ENCODE data around the gene LEFTY1. TPM values are rescaled to one million over a fixed set of nuclear protein-coding genes. Genes with fewer than 3 reads are reported as not detected.

Gene LEFTY1
- total RNA-seq, 2 experiments from 2014 or later = 0.09 to 1.0 TPM

- Histone ChIP-seq H3K36me3 (ENCODE audit: insufficient read depth, low read length) (no peaks in the 10 kb centered on the region), H3K27ac (ENCODE audit: low read depth, low read length, poor library complexity, severe bottlenecking) (no peak overlapping the region), H3K4me3 (ENCODE audit: low read depth, low read length, poor library complexity, severe bottlenecking) (no peak overlapping the region), H3K79me2 (ENCODE audit: insufficient read depth, low read depth, low read length) (no peaks in the 10 kb centered on the region), H3K9me2 (ENCODE audit: insufficient read depth, low read length) (no peaks in the 10 kb centered on the region), H3K4me1 (ENCODE audit: insufficient read depth, low read length, poor library complexity, severe bottlenecking) (peaks cover 25% of the 10 kb centered on the region), H2AFZ (ENCODE audit: low read length) (no peak overlapping the region), H4K20me1 (ENCODE audit: insufficient read depth, low read length) (no peaks in the 10 kb centered on the region), H3K9me3 (ENCODE audit: low read length) (no peaks in the 10 kb centered on the region), H3K4me2 (ENCODE audit: low read length) (no peak overlapping the region)
- no peak for TF ChIP-seq EZH2phosphoT487 (IDR thresholded peaks at IDR 0.05; ENCODE audit: borderline replicate concordance, low read depth, low read length)
- no peak for TF ChIP-seq CTCF (conservative IDR thresholded peaks at IDR 0.05; ENCODE audit: low read length)
- CTCF ChIA-PET (ENCODE audit: unreplicated experiment) = interaction anchor here (0.6 kb wide), 1 partner anchor 159 kb away, joined by 4 read pairs; no protein-coding TSS in a partner anchor
- no peak for DNase-seq (ENCODE audit: low spot score)
- POLR2A ChIA-PET = interaction anchor here (0.6 to 1.7 kb wide), 2 partner anchors 9 to 354 kb away, joined by 5 read pairs; no protein-coding TSS in a partner anchor
- BruUV-seq (replicated peaks) = no TSS peak
- intact Hi-C loops (cut with micrococcal nuclease; ENCODE audit: unreplicated experiment) = no loop called here
Measured at GRCh38 chr1:225906467-225906866, 17.5 kb upstream of the LEFTY1 start.

GRCh38 chr1:225903623-225904022 lies 14.7 kb upstream of the LEFTY1 start:
- POLR2A ChIA-PET = interaction anchor here (0.7 to 1.1 kb wide), 5 partner anchors 31 to 530 kb away, joined by 3 to 4 read pairs (median 3); no protein-coding TSS in a partner anchor
- no TSS peak for BruUV-seq (replicated peaks)
- Histone ChIP-seq H4K20me1 (ENCODE audit: insufficient read depth, low read length) (no peaks in the 10 kb centered on the region), H2AFZ (ENCODE audit: low read length) (no peak overlapping the region), H3K36me3 (ENCODE audit: insufficient read depth, low read length) (no peaks in the 10 kb centered on the region), H3K4me3 (ENCODE audit: low read depth, low read length, poor library complexity, severe bottlenecking) (no peak overlapping the region), H3K9me2 (ENCODE audit: insufficient read depth, low read length) (no peaks in the 10 kb centered on the region), H3K4me1 (ENCODE audit: insufficient read depth, low read length, poor library complexity, severe bottlenecking) (peaks cover 8% of the 10 kb centered on the region), H3K79me2 (ENCODE audit: insufficient read depth, low read depth, low read length) (no peaks in the 10 kb centered on the region), H3K27ac (ENCODE audit: low read depth, low read length, poor library complexity, severe bottlenecking) (no peak overlapping the region), H3K4me2 (ENCODE audit: low read length) (no peak overlapping the region), H3K9me3 (ENCODE audit: low read length) (no peaks in the 10 kb centered on the region)
- TF ChIP-seq CTCF (conservative IDR thresholded peaks at IDR 0.05; ENCODE audit: low read length) = no peak
- intact Hi-C loops (cut with micrococcal nuclease; ENCODE audit: unreplicated experiment) = no loop called here
- no peak for DNase-seq (ENCODE audit: low spot score)
- CTCF ChIA-PET (ENCODE audit: unreplicated experiment) = no interaction called here

GRCh38 chr1:225899044-225899925 lies 10.3 kb upstream of the LEFTY1 start:
- Histone ChIP-seq H3K9me2 (ENCODE audit: insufficient read depth, low read length) (no peaks in the 10 kb centered on the region), H2AFZ (ENCODE audit: low read length) (no peak overlapping the region), H3K4me1 (ENCODE audit: insufficient read depth, low read length, poor library complexity, severe bottlenecking) (peaks cover 32% of the 10 kb centered on the region), H3K4me3 (ENCODE audit: low read depth, low read length, poor library complexity, severe bottlenecking) (no peak overlapping the region), H4K20me1 (ENCODE audit: insufficient read depth, low read length) (no peaks in the 10 kb centered on the region), H3K36me3 (ENCODE audit: insufficient read depth, low read length) (no peaks in the 10 kb centered on the region), H3K27ac (ENCODE audit: low read depth, low read length, poor library complexity, severe bottlenecking) (no peak overlapping the region), H3K9me3 (ENCODE audit: low read length) (no peaks in the 10 kb centered on the region), H3K4me2 (ENCODE audit: low read length) (no peak overlapping the region), H3K79me2 (ENCODE audit: insufficient read depth, low read depth, low read length) (no peaks in the 10 kb centered on the region)
- no peak for DNase-seq (ENCODE audit: low spot score)
- intact Hi-C loops (cut with micrococcal nuclease; ENCODE audit: unreplicated experiment) = no loop called here
- POLR2A ChIA-PET = interaction anchor here (0.6 to 5.0 kb wide), 3 partner anchors 15 to 223 kb away, joined by 3 to 35 read pairs (median 3); partner anchors contain the start of gene TMEM63A
- TF ChIP-seq CTCF (conservative IDR thresholded peaks at IDR 0.05; ENCODE audit: low read length) (no peak), EZH2phosphoT487 (IDR thresholded peaks at IDR 0.05; ENCODE audit: borderline replicate concordance, low read depth, low read length) (no peak)
- CTCF ChIA-PET (ENCODE audit: unreplicated experiment) = no interaction called here
- no TSS peak for BruUV-seq (replicated peaks)

Measured in OCI-LY7 (cell line).